ENCODE results near the gene SEPTIN5.

Gene SEPTIN5

GRCh38 chr22:19735665-19736510, 21.6 kb downstream of the SEPTIN5 start:
- DNase-seq, result no peak

DNA sequence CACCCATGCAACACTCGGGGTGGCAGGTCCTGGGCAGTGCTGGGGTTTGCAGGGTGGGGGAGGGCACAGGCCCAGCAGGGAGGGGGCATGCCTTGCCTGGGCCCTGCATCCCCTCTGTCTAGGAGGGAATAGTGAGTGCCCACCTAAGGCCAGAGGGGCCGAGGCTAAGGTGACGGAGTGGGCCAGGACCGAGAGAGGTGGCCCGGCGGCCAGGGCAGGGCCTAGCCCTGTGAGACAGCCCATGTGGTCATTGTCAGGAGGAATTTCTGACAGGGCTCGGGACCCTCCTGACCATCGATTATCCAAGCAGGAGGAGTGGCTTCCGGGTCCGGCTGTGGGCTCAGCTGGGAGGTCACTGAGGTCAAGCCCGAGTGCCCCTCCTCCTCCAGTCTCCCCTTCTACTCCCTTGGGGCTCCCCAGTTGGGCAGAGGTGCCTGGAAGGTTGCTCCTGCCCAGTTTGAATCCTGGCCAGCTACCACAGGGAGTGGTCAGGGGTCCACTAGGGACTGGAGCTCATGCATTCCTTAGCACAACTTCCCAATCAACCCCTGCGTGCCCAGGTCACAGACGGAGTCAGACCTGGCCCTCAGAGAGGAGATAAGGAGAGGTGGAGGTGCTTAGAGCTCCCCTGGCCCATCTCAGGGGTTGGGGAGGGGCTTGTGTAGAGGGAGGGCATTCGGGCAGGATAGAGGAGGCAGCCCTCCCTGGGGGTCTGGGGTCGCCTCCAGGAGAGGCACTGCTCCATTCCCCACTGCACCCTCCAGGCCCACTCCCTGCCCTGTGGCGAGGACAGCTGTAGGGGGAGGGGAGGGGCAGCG, 23.8 kb downstream of the SEPTIN5 start:
- no peak for DNase-seq

DNA sequence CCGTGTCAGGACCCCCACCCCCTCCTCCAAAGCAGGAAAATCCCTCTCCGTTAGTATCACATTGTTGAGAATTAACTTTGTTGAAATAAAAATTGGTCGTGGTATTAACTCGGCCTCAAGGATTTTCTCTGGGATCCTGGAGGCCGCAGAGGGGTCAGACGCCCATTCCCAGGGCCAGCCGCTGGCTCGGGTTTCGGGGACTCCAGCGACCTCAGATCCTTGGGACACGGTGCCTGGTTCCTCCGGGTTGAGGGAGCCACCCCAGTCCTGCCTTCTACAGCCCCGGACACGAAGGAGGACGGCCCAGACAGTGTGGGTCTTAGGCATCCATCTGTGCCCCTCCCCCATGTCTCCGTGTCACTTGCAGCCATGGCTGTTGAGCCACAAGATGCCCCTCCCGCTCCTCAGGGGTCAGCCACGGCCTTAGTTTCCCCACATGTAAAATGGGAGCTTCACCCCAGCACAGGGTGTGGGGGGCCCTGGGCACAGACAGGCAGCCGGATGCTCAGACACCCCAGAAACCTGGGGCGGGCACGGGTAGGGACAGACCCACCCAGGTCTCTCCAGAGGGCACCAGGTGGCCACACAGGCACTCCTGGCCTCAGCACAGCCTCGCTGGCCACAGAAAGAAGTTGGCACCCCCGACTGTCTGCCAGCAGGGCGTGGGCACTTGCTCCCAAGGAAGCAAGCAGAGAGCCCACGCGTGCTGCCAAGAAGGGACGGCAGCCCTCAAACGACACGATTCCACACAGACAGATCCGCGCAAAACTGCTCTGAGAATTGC, 24.6 kb downstream of the SEPTIN5 start:
- DNase-seq, result no peak

- DNase-seq, result no peak
Observed at GRCh38 chr22:19739448-19739895, 25.2 kb downstream of the SEPTIN5 start.

GRCh38 chr22:19739911-19740449, 25.7 kb downstream of the SEPTIN5 start:
- DNase-seq, result no peak

DNA sequence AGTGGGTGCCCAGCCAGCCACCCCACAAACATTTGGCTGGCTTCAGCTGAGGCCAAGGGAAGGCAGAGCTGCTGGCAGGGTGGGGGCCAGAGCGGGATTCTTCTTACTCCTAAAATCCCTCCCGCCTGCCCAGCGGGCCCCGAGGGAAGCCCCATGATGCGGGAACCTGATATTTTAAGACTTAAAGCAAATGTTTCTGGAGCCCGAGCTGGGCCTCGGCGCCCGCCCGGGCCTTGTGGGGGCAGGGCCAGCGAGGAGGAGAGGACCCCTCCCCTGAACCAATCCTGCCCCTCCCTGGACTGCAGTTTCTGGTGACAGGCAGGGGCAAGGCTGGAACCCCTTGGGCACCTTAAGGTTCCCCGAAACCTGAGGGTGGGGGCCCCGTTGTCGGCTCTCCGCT, 26.3 kb downstream of the SEPTIN5 start:
- DNase-seq, result no peak

DNA sequence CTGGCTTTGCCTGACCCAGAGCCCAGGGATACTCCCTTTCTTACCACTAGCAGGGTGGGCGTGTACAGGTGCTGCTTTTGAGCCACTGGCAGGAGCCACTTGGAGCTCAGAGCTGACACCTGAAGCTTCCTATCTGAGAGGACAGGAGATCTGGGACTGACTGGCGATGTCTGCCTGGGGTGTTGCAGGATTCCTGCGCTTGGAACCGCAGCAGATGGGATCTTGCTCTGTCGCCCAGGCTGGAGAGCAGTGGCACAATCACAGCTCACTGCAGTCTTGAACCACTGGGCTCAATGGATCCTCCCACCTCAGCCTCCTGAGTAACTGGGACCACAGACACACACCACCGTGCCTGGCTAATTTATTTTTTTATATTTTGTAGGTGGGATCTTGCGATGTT, 26.8 kb downstream of the SEPTIN5 start:
- DNase-seq, result no peak

GRCh38 chr22:19742160-19743066, 28.1 kb downstream of the SEPTIN5 start:
- DNase-seq, result no peak

GRCh38 chr22:19743081-19743480, 28.8 kb downstream of the SEPTIN5 start:
- DNase-seq, result no peak

- no peak for DNase-seq
Observed at GRCh38 chr22:19743651-19744050, 29.3 kb downstream of the SEPTIN5 start.

DNA sequence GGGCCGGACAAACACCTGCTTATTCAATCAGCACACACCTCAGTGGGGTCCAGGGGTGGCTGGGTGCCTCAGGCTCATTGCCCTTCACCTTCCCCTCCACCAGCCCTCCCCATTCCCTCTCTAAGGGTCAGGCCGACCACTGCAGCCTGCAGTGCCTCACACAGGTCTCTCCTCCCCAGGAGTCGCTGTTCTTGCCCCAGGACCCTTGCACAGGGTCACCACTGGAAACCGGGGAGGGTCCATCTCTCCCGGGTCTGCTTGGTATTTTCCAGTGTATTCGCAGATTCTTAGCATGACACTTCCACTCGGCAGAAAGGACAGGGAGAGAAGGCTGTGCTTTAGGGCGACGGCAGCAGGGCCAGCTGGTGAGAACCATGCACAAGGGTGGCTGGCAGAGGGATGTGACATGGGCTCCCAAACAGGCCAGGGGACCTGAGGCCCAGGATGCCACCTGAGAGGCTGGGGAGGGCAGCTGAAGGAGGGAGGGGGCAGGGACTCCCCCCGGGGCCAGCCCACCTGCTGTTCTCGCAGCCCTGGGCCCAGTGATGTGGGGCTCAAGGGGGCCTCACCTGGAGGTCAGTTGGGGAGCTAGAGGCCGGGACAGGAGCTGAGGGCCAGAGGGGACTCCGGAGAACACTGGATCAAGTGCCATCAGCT, 30.2 kb downstream of the SEPTIN5 start:
- DNase-seq, result no peak

DNA sequence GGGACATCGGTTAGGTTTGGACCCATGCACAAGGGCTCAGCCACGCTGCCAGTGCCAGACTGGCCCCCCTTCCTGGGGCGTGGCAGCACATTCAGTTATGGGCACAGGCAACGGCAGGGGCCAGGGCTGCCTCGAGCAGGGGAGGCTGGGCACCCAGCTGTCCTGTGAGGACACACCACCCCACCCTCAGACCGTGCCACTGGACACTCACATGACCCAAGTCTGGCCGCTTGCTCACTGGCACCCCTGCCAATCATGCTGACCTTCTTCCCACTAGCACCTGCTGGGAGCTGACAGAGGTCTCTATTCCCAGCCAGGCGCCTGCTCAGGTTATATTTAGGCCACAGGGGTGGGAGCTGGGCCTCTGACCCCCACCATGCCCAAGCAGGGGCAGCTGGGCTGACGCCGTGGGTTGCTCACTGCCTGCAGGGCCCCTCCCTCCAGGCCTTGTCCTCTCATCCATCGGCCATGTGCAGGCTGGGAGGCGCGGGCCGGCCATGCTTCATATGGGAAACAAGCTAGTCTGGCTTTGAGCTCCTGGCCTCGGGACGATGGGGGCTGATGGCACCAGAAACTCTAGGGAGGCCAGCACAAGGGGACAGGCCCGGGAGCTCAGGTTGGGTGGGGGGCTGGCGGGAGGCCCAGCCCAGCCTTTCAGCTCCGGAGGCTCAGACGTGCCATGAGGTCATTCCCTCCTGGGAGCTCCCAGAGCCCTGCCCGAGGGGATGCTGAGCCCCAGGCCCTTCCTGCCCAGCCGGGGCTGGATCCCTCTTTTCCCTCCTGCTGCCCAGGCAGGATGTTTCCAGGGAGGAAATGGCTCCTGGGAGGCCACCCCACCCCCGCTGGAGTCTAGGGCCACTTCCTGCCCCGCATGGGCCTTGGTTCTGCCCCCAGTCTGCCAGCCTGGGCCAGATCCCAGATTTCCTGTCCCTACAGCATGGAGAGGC, 31.1 kb downstream of the SEPTIN5 start:
- DNase-seq, result no peak

DNA sequence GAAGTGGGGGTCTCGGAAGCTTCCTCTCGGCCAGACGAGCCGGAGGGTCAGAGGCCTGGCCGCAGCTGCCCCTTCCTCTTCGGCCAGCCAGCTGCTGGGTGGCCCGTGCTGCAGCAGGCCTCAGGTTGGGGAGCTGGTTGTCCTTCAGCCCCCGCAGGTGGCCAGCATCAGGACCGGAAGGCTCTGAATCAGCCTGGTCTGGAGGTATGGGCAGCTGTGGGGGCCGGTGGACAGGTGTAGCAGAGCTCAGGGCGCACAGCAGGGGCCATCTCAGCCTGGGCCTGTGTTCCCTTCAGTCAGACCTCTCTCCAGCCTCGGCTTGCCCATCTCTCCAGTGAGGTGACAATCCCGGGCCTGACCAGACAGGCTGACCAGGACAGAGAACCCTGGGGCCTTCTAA, 32.4 kb downstream of the SEPTIN5 start:
- DNase-seq, result no peak

DNA sequence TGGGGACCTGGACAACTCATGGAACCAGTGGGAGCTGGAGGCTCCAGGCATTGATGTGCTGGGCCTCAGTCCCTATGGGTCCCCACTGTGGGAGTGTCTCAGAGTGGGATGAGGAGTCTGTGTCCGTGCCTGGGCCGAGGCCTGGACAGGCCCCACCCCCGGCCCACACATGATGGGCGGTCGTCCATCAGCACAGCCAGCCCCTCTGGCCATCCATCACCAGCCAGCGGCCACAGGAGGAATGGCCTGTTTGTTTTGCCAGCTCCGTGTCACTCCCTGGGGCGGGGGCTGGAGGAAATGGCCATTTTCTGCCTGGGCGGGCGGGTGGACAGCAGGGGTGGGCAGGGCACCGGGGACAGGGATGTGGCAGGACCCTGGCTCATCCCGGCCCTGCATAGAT, 33.2 kb downstream of the SEPTIN5 start:
- DNase-seq, result no peak

DNA sequence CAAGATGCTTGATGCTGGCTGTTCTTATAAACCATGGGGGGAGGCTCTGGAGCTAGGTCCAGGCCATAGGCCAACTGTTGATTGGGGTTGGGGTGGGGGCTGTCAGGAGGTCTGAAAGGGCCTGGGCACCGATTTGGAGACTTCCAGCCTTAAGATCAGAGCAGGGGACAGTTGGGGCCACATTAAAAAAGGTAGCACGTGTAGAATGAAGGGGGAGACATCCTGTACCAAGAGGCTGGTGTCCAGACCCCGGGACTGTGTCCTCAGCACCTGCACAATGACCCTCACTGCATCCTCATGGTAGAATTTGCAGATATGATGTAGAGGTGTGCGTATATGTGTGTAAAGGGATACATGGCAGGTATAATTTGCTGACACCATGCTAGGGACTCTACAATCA, 33.8 kb downstream of the SEPTIN5 start:
- DNase-seq, result no peak

DNA sequence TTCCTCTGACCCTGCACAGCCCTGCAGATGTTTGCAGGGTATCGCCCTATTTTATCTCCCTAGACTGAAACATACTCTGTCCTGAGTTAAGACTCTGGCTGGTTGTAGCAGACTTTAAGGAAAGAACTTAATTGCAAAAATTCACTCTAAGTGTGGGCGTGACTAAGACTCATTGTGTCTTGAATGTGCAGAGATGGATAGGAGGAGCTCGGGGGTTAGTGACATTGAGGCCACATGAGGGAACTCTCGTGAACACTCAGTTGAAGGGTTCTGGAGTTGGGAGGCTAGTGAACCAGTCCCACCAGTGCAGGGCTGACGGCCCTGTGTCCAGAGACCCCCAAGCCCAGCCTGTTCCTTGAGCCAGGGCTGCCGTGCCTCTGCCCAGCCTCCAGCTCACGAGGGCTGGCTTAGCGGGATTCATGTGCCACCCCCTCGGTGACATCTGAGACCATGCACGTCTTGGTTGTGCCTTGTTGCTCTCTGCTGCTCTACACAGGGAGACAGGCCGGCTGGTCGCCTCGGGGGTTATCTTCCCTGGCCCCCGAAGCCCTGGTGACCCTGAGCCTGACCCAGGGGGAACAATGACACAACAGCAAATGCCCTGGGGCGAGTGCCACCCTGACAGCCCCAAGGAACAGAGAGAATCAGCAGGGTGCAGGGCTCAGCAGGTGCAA, 34.8 kb downstream of the SEPTIN5 start:
- DNase-seq, result no peak

DNA sequence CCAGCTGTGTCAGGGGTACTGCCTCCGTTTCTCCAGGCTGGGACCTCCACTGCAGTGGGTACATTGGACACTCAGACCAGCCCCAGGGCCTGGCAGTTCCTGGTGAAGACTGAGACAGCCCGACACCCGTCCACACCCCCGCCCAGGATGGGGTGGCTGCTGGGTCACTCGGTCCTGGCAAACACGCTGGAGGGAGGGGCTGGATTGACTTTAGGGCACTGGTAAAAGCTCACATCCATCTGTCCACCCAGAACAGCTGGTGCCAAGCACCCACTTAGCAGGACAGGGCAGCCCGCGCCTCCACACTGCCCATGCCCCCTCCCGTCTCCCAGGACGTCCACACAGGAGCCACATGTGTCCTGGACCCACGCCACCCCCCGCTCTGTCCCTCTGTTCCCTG, 35.6 kb downstream of the SEPTIN5 start:
- DNase-seq, result no peak

DNA sequence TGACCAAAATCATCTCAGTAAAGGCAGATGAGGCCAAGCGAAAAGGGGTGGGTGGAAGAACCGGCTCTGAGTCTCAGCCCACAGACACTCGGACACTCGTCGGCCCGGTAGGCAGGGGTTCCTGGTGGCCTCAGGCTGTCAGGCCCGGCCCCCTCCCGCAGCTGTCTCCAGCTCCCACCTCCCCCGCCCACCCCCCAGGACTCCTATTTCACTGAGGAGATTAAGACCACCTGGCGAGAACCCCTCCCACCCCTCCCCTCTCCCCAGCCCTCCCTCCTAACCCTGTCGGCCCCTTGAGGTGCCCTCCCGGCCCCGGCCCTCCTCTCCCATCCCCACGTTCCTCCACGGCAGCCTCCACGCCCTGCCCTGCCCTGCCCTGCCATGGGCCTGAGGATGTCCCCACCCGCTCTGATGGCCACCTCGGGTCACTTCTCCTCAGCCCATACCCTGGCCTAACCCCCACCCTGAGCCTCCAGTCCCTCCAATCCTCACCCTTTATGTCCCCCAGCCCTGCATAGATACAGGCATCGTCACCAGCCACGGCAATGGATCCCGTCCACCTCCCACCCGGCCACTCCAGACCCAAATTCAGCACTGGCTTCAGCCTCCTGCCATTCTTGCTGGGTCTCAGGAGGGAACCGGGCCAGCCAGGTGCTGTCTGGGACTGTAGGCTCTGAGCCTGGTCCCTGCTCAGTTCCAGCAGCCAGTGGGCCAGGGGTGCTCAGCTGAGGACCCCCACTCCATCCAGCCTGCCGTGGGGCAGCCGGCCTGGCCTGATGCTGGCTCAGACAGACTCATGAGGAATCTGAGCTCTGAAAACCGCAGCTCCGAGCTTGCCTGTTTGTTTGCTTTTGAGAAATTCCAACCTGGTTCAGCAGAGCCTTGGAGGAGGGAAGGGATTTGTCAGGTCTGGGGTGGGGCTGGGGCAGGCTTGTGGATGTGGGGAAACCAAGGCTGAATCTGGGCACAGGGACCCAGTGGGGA, 36.5 kb downstream of the SEPTIN5 start:
- no peak for DNase-seq
